GM18502 (cell line): ENCODE data around the gene ZBTB21.
"Not testable (repeated sequence)": the region's sequence is repeated elsewhere in the genome, so short reads cannot be mapped to it uniquely, and the experiment has no call there.

Source experiments
- ATAC-seq: cut with Tn5 transposase; IDR thresholded peaks from one replicate; pipeline ENCODE4 v1.9.1; 2021; ENCODE audit warnings: mild to moderate bottlenecking; ENCODE audit not compliant: unreplicated experiment, poor library complexity

The ZBTB21 gene

GRCh38 chr21:42000908-42001307, 9.3 kb downstream of the ZBTB21 start:
- ATAC-seq, result no peak

GRCh38 chr21:41997657-41998056, 12.5 kb downstream of the ZBTB21 start:
- no peak for ATAC-seq

- ATAC-seq, result no peak
Observed at GRCh38 chr21:41995577-41995976, 14.6 kb downstream of the ZBTB21 start.

- not testable (repeated sequence) for ATAC-seq
Observed at GRCh38 chr21:41994613-41995012, 15.5 kb downstream of the ZBTB21 start.

- no peak for ATAC-seq
Observed at GRCh38 chr21:41993744-41994143, 16.4 kb downstream of the ZBTB21 start.

GRCh38 chr21:41992576-41992975, 17.6 kb downstream of the ZBTB21 start:
- ATAC-seq, result no peak

- no peak for ATAC-seq
Observed at GRCh38 chr21:41991659-41992058, 18.5 kb downstream of the ZBTB21 start.

GRCh38 chr21:41989698-41990097, 20.5 kb downstream of the ZBTB21 start:
- no peak for ATAC-seq

GRCh38 chr21:41987310-41987709, 22.9 kb downstream of the ZBTB21 start:
- no peak for ATAC-seq

- no peak for ATAC-seq
Observed at GRCh38 chr21:41985662-41986416, 24.3 kb downstream of the ZBTB21 start.

GRCh38 chr21:41983229-41983628, 26.9 kb downstream of the ZBTB21 start:
- ATAC-seq, result no peak

- ATAC-seq, result no peak
Observed at GRCh38 chr21:41980561-41980960, 29.6 kb downstream of the ZBTB21 start.

- ATAC-seq, result no peak
Observed at GRCh38 chr21:41979751-41980369, 30.3 kb downstream of the ZBTB21 start.

- ATAC-seq, result no peak
Observed at GRCh38 chr21:41979335-41979734, 30.8 kb downstream of the ZBTB21 start.

- no peak for ATAC-seq
Observed at GRCh38 chr21:41977034-41977950, 32.9 kb downstream of the ZBTB21 start.

- no peak for ATAC-seq
Observed at GRCh38 chr21:41976611-41977010, 33.5 kb downstream of the ZBTB21 start.

GRCh38 chr21:41975391-41976272, 34.5 kb downstream of the ZBTB21 start:
- no peak for ATAC-seq

GRCh38 chr21:41974752-41975053, 35.5 kb downstream of the ZBTB21 start:
- ATAC-seq, result no peak

GRCh38 chr21:41973861-41974751, 36.1 kb downstream of the ZBTB21 start:
- no peak for ATAC-seq
